Esophagus squamous epithelium (tissue), 4 donors: ENCODE data around the gene PPP2R5C.

Source experiments
- POLR2A ChIP-seq, 4 donors: fragments of 450-650 bp; IDR thresholded peaks; one replicate each; pipeline ENCODE4 v1.6.1; 2017; ENCODE audit warnings: antibody characterized with exemption in 4 of 4, mild to moderate bottlenecking in 4 of 4, moderate library complexity in 3 of 4
- TF ChIP-seq, protein P1 (sequence below), 6 experiments: fragments of 450-650 bp in 4 of 6; fragments of 200-600 bp in 2 of 6; sonication (generic) in 2 of 6; IDR thresholded peaks; one replicate each; pipeline ENCODE4 v1.5.1; 2016 to 2019; ENCODE audit warnings: antibody characterized with exemption in 6 of 6, mild to moderate bottlenecking in 4 of 6, moderate library complexity in 4 of 6

DNA sequence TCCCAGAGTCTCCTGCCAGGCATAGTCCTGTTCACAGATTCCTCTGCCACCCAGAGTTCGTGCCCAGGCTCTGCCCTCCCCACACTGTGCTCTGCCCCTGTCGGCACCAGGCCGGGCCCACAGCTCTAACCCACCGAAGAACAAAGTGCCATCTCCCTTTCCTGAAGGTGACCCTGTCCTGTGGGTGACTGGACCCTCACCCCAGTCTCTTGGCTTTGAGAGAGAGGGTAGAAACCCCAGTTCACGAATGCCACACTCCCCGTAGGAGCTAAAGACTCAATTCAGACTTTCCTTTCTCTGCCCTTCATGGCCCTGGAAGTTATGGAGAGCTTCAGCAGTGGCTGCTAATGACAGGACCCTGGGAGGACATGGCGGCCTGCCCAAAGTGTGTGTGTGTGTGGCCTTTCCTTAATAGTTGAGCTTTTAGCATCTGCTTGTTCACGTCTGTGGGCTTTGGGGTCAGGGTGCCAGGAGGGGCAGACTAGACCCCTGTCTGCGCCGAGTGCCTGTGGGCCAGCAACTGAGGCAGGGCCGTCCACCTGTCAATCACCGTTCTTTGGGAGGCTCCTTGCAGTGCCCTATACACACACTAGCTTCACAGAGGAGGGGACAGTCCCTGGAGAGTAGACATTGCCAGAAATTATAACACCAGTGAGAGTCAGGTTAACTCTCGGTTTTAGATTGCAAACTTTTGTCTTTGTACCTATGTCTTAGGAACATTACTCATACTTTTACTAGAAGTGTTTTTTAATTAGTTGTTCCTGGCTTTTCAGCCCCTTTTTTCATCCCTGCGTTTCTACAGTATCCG is 118.2 kb downstream of the PPP2R5C start:
- TF ChIP-seq, protein P1, sequence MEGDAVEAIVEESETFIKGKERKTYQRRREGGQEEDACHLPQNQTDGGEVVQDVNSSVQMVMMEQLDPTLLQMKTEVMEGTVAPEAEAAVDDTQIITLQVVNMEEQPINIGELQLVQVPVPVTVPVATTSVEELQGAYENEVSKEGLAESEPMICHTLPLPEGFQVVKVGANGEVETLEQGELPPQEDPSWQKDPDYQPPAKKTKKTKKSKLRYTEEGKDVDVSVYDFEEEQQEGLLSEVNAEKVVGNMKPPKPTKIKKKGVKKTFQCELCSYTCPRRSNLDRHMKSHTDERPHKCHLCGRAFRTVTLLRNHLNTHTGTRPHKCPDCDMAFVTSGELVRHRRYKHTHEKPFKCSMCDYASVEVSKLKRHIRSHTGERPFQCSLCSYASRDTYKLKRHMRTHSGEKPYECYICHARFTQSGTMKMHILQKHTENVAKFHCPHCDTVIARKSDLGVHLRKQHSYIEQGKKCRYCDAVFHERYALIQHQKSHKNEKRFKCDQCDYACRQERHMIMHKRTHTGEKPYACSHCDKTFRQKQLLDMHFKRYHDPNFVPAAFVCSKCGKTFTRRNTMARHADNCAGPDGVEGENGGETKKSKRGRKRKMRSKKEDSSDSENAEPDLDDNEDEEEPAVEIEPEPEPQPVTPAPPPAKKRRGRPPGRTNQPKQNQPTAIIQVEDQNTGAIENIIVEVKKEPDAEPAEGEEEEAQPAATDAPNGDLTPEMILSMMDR (IDR thresholded peaks at IDR 0.05): no peak
- TF ChIP-seq POLR2A (IDR thresholded peaks at IDR 0.05): no peak
